PFSK-1 (cell line): ENCODE results near the gene P2RY1.

Experiments
- POLR2AphosphoS5 ChIP-seq: IDR thresholded peaks from 2 replicates; pipeline ENCODE4 v1.6.1; 2012; ENCODE audit warnings: low read depth, mild to moderate bottlenecking, control low read depth, low read length, moderate library complexity
- SIN3A ChIP-seq: IDR thresholded peaks from 2 replicates; pipeline ENCODE4 v1.6.1; 2012; ENCODE audit warnings: mild to moderate bottlenecking, low read length, moderate library complexity, borderline replicate concordance; ENCODE audit not compliant: insufficient read depth

GRCh38 chr3:152885076-152885475 lies 50.1 kb downstream of the P2RY1 start:
- TF ChIP-seq SIN3A (no peak), POLR2AphosphoS5 (no peak)
